Upper lobe of right lung (tissue), 1 donor: ENCODE data around the gene FZD10. TPM values are rescaled to one million over a fixed set of nuclear protein-coding genes. Genes with fewer than 3 reads are reported as not detected.

Experiments used
- ATAC-seq: fragments of 200-7000 bp; cut with Tn5 transposase; one replicate; pipeline ENCODE4 v1.9.1; 2020; ENCODE audit warnings: mild to moderate bottlenecking, moderate library complexity
- DNase-seq: peaks from one replicate; pipeline ENCODE4 v3.0.0-alpha.2; 2020
- H3K27ac ChIP-seq: fragments of 200-600 bp; one replicate; pipeline ENCODE4 v1.8.0; 2022
- H3K27me3 ChIP-seq: fragments of 200-600 bp; one replicate; pipeline ENCODE4 v1.8.0; 2022; ENCODE audit warnings: mild to moderate bottlenecking
- H3K36me3 ChIP-seq: fragments of 200-600 bp; one replicate; pipeline ENCODE4 v1.8.0; 2022
- H3K4me1 ChIP-seq: fragments of 200-600 bp; one replicate; pipeline ENCODE4 v1.8.0; 2022
- H3K4me3 ChIP-seq: fragments of 200-600 bp; one replicate; pipeline ENCODE4 v1.8.0; 2022; ENCODE audit warnings: mild to moderate bottlenecking
- H3K9me3 ChIP-seq: fragments of 200-600 bp; one replicate; pipeline ENCODE4 v1.8.0; 2022
- CTCF ChIP-seq: fragments of 200-600 bp; IDR thresholded peaks from one replicate; pipeline ENCODE4 v1.8.0; 2022; ENCODE audit warnings: antibody characterized with exemption
- intact Hi-C: fragments of 100-400 bp; cut with DNase I; formaldehyde crosslinking; loops from one replicate; pipeline ENCODE4 v1.11.0; 2022
- total RNA-seq: library from RNA; stranded (reverse); fragmentation: NEBNext Ultra II Directional; extraction: Animal tissue kit (Norgen Biotek cat#: 25700); gene quantifications from one replicate; pipeline ENCODE4 v1.2.1, GENCODE V29; 2021
- donor health status: DM: no; HTN: yes; CAD: no; lungs with severe emphysema.

Gene FZD10
- total RNA-seq, 1 donor from 2014 or later = 0.84 TPM

GRCh38 chr12:130144256-130144655 is 18.0 kb upstream of the FZD10 start:
- H3K9me3 ChIP-seq = no peaks in the 10 kb centered on the region
- no peak for TF ChIP-seq CTCF
- H3K36me3 ChIP-seq = no peaks in the 10 kb centered on the region
- H3K4me3 ChIP-seq = no peak overlapping the region
- H3K4me1 ChIP-seq = no peaks in the 10 kb centered on the region
- no peak overlapping the region for H3K27ac ChIP-seq
- intact Hi-C loops = no loop called here
- DNase-seq = no peak
- no peaks in the 10 kb centered on the region for H3K27me3 ChIP-seq
- ATAC-seq = no peak

GRCh38 chr12:130145731-130146130 is 16.5 kb upstream of the FZD10 start:
- Histone ChIP-seq H3K4me1 (no peaks in the 10 kb centered on the region), H3K27me3 (no peaks in the 10 kb centered on the region), H3K4me3 (no peak overlapping the region), H3K36me3 (no peaks in the 10 kb centered on the region), H3K27ac (no peak overlapping the region), H3K9me3 (no peaks in the 10 kb centered on the region)
- DNase-seq = no peak
- ATAC-seq = no peak
- TF ChIP-seq CTCF = no peak
- intact Hi-C loops = no loop called here

DNA sequence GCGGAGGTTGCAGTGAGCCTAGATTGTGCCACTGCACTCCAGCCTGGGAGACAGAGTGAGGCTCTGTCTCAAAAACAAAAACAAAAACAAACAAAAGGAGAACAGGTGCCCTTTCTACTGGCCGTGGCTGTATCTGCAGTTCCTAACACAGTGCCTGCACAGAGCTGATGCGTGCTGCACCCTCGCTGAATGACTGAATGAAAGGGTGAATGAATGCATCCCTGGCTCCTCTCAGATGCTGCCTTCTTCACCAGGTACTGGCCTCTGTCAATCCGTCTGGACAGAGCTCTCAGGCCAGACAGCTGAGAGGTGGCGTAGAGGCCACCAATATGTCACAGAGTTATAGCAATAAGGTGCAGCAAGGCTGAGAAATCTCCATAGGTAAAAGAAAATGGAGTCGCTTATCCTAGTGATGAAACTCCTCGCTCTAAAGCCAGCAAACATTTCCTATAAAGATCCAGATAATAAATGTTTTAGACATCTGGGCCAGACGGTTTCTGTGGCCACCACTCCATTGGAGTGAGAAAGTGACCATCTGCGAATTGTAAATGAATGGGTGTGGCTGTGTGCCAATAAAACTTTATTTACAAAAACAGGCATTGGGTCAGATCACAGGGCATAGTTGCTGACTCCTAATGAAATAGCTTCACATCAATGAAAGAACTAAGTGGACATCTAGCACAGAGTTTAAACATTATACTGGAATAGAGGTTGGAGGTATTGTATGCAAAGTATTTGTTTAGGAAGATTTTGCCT is 15.9 kb upstream of the FZD10 start:
- intact Hi-C loops = no loop called here
- Histone ChIP-seq H3K9me3 (no peaks in the 10 kb centered on the region), H3K4me3 (no peak overlapping the region), H3K27me3 (no peaks in the 10 kb centered on the region), H3K27ac (no peak overlapping the region), H3K4me1 (no peaks in the 10 kb centered on the region), H3K36me3 (no peaks in the 10 kb centered on the region)
- no peak for TF ChIP-seq CTCF
- no peak for ATAC-seq
- no peak for DNase-seq

DNA sequence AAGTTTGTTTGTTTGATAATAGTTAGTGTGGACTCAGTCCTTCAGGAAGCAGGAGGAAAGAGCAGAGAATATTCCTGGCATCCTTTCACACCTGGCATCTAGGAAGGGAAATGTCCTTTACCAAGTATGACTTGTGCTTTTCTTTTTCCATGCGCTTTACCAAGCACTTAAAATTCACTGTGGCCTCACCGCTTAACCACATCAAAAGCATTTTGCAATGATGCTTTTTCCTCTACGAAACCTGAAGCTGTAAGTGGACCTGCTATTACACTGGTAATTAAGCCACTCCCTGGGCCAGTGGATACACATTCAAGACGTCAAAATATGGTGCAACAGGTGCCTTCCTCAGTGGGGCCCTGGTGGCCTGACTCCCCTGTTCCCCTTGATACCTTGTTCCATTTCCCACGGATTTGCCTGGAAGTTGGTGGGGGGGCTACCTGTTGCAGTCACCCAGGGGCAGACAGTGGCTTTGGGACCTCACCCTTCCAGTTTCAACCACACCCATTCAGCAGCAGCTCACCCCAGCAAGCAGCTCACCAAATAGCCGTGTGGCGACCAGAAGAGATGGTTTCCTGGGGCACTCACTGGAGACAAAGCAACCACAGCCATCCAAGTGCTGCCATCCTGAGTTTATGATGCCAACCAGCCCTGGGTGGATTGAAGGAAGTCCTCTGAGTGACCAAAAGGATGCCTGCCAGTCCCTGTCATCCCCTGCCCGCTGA is 14.2 kb upstream of the FZD10 start:
- H3K4me3 ChIP-seq = no peak overlapping the region
- no peaks in the 10 kb centered on the region for H3K27me3 ChIP-seq
- no peak for TF ChIP-seq CTCF
- no peaks in the 10 kb centered on the region for H3K36me3 ChIP-seq
- no peaks in the 10 kb centered on the region for H3K9me3 ChIP-seq
- DNase-seq (no peak), ATAC-seq (no peak)
- no peaks in the 10 kb centered on the region for H3K4me1 ChIP-seq
- no peak overlapping the region for H3K27ac ChIP-seq
- intact Hi-C loops = no loop called here

DNA sequence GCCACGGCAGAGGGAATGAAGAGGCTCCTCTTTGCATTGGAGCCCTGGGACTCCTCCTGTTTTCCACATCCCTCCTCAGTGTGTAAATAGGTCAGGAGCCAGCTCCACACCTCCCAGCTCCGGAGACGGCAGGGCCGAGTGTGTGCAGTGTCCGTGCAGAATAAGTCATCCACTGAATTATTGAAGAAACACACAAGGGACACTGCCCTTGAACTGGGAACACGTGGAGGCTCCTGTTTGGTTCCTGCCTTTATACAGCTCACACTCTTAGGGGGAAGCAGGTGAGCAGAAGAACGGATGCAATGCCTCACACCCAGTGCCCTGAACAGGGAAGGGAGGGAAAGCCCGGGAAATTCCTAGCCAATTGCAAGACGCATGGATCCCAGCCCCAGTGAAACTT is 10.4 kb upstream of the FZD10 start:
- ATAC-seq (no peak), DNase-seq (peak; percentile 30)
- H3K9me3 ChIP-seq = no peaks in the 10 kb centered on the region
- no peaks in the 10 kb centered on the region for H3K27me3 ChIP-seq
- H3K4me3 ChIP-seq = no peak overlapping the region
- H3K36me3 ChIP-seq = no peaks in the 10 kb centered on the region
- no peaks in the 10 kb centered on the region for H3K4me1 ChIP-seq
- no peak overlapping the region for H3K27ac ChIP-seq
- intact Hi-C loops = no loop called here
- no peak for TF ChIP-seq CTCF
